Measurements from ENCODE around the gene HS6ST1.
"Not testable (repeated sequence)": the region's sequence is repeated elsewhere in the genome, so short reads cannot be mapped to it uniquely, and the experiment has no call there.

Gene HS6ST1

DNA sequence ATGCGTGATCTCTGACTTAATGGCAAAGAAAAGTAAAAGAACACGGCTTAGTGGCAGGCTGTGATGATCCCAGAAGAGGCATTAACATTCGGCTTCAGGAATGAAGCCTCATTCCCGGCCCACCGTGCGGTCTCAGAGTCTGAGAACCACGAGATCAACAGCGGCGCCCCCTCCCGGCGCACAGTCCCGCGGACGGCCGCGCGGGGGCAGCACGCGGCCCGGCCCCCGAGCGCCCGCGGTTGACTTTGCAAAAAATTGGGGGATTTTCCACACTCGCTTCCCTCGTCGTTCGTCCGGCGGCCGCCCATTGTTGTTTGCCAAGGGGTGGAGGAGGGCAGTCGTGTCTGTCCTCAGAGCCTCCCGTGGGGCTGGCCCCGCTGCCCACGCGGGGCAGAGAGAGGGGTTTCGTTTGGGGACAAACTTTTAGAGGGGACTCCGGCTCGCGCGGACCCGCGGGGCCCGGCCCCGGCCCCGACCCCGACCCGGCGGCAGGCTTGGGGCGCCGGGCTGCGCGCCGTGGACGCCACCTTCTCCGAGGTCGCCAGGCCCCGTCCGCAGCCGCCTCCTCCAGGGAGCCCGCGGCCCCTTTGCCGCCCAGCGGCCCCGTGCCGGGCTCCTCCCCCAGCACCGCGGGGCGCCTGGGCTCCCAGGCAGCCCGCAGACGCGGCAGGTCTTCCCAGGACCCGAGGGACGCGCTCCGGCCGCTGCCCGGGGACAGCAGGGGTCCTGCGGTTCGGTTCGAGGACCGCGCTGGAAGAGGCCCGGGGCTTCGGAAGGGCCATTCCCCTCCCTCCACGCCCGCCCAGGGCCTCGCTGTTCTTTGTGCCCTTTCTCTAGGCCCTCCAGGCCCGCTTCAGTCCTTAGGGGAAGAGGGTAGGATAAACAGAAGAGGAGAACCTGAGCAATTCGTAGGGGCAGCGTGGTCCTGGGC, 3.4 kb upstream of the HS6ST1 start:
- peak; percentile 88 for DNase-seq

DNA sequence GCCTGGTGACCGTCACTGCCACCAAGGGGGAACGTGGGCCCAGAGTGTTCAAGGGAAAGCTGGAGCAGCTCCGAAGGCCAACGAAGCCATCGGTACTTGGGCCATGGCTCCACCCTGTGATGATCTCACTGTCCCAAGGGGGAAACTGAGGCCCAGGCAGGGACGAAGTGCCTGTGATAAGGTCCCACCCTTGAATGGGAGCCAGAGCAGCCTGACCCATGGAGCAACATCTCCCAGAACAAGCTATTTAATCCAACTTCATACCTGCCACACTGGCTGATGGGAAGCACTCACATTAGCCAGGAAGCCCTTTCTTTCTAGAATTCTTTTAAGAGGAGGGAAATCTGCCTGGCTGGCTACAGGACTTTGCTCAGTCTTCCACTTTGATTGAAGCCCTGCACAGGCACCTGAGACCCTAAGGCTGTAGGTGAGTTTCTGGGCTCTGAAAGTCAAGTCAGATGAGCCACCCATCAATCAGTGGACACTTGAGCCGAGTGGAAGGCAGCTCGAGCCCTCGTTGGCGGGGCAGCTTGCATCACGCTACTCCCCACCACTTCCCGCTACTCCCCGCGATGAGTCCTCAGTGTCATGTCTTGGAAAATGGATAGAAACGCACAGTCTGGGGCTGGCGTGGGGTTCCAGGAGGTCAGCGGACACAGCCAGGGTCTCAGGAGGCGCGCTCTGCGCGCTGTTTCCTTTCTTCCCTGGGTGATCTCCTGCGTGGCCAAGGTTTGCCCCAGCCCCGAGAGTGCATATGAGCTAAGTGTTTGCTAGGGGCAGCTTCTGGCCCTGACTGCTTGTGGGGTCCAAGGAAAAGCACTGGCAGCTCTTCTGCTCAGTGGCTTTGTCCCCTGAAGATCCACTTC, 2.5 kb upstream of the HS6ST1 start:
- no peak for DNase-seq

DNA sequence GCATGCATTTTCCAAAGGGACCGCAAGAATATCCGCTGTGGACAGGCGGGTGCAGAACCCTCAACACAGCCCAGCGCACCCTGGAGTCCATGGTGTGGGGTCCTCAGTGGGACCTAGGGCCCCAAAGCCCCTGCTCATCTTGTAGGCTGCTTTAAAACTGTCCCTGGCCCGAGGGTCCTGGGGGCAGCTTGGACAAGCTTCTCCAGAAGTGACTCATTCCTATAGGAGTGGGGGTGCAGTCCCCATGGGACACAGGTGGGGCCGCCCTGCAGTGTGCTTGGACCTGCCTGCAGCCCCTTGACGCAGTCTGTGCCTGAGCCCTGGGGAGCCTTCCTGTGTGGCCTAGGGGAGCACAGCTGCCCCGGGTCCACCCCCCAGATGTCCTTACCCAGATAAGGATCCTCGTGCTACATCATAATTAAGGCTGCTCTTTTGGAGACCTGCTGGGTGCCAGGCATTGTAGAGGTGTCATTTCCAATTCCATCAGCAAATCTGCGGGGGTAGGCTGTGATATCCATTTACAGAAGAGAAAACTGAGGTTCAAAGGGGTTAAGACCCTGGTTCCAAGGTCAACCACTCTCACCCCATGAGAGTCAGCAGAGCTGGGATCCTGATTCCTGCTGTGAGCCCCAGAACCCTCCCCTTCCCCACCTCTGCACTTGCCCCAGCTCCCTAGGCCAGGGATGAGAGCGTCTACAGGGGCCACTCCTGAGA, 1.7 kb upstream of the HS6ST1 start:
- no peak for DNase-seq

DNA sequence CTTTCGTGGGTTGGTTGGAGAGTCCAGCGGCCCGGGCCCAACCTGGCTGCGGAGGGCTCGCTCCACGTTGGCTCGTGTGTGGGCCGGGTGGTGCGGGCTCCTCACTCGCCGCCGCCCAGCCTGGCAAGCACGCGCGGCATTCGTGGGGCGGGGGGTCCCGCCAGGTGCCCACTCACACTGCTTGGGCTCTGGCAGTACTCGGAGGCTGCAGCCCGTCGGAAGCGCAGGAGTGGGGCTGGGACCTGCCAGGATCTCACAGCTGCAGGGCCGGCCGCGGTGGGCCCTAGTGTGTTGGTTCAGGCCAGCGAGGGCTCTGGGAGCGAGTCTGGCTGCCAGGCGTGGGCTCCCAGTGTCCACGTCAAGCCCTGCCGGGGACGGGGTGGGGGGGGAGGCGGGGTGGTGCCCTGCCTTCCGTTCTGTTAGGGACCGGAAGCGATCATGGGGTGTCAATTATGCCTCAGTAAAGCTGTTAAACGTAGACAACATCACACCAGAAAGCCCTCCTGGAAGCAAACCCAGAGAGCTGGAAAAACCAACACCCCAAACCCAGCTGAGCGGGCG, 1.0 kb upstream of the HS6ST1 start:
- no peak for DNase-seq

DNA sequence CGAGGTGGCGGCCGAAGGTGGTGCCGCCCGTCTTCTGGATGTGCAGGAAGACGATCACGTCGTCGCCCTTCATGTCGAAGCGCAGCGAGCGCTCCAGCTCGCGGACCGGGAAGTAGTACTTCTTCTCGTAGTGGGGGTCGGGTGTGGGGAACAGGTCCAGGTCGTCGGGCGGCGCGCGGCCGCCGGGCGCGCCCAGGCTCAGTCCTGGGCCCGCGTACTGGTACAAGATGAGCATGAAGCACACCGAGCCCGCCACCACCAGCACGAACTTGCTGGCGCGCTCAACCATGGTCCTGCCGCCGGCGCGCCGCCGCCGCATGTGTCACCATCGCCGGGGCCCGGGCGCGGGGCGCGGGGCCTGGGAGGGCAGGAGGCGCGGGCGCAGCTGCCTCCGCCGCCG, 423 bp downstream of the HS6ST1 start:
- DNase-seq: peak; percentile 57

DNA sequence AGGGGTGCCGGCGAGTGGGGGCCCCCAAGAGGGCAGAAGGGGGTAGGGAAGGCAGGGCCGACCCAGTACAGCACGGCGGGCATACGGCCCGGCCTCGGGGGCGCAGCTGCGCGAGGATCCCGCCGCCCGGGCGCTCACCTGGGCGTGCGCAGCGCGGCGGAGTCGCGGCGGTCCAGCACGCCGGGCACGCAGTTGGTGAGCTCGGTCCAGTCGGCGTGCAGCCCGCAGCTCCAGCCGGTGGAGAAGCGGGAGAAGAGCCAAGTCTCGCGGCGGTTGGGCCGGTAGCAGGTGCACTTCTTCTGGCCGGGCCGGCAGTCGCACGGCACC, 806 bp downstream of the HS6ST1 start:
- DNase-seq: not testable (repeated sequence)

DNA sequence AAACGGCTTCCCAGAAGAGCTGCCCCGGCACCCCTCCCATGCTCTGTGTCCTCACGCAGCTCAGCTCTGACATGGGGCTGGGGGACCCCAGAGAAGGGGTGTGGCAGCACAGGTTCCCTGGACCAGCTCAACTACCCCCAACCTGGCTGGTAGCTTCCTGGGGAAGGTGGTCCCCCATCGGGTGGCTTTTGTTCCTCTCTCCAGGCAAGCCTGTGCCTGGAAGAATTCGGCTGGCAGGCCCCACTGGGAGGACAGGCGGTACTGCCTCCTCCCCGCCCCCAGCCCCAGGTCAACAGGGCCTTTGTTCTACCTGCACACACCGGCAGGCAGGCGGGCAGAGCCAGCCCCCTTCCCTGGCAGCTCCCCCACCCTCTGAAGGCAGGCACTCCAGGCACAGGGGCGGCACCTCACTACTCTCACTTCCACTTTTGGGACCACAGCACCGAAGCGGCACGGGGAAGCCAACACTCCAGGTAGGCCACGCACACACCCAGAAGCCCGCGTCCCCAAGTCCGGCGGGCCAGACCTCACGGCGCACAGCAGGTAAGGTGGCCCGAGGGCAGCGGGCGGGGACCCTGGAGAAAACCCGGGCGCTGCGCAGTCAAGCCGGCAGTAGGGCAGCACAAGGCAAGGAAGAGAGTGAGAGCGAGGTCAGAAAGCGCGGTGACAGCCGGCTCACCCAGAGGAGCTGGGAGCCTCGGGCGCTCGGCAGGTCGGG, 1.3 kb downstream of the HS6ST1 start:
- peak; percentile 35 for DNase-seq

DNA sequence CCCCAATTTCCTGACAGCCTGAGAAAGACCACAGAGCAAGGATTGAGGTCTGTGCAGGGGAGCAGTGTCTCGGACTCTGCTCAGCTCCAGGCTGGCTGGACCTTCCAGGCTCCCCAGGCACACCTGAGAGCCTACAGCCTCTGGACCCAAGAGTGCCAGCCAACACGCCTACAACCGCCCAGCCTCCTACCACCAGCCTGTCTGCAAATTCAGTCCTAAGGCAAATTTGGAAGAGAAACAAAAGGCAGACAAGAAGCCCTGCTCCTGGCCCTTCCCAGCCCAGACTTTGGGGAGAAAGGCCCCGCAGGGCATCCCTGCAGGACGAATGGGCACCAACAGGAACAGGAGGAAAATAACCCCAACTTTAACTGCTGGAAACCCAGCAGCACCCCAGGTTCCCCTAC, 1.9 kb downstream of the HS6ST1 start:
- peak; percentile 17 for DNase-seq

DNA sequence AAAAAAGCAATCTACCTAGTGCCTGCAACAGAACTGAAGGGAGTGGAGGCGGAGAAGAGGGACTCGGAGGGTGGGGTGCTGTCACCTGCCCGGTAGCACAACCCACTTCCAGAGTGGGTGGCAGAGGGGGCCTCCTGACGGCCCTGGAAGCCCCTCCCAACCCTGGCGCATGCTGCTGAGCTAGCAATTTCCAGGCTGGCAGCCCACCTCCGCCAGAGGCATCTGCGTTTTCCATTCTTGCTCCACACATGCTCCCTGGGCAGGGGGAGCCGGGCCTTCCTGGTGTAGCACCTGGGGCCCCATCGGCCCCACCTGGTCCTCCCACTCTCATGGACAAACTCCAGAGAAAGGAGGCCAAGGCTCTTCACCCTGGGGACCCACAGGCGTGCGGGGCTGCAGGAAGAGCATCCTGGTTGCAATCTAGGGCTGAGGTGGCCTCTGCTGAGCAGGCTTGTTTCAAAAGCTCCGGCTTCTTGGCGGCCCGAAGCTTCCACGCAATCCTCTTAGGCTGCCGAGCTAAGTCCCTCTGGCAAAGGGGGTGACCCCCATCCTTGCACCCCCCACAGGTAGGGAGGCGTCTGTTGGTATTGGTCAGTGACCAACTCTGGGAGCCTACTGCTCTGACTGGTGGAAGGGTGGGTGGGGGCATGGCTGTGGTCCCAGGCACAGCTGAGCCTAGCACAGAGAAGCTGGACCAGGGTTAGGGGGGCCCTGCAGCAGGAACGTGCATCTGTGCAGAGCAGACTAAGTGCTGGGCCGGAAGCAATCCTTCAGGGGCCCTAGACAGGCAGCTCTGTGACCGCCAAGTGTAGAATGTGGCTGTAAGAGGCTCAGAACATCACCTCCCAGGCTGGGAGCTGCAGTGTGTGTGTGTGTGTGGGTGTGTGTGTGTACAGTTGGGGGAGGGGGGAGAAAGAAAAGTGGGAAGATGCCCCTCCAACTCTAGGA, 2.6 kb downstream of the HS6ST1 start:
- DNase-seq: peak; percentile 16

DNA sequence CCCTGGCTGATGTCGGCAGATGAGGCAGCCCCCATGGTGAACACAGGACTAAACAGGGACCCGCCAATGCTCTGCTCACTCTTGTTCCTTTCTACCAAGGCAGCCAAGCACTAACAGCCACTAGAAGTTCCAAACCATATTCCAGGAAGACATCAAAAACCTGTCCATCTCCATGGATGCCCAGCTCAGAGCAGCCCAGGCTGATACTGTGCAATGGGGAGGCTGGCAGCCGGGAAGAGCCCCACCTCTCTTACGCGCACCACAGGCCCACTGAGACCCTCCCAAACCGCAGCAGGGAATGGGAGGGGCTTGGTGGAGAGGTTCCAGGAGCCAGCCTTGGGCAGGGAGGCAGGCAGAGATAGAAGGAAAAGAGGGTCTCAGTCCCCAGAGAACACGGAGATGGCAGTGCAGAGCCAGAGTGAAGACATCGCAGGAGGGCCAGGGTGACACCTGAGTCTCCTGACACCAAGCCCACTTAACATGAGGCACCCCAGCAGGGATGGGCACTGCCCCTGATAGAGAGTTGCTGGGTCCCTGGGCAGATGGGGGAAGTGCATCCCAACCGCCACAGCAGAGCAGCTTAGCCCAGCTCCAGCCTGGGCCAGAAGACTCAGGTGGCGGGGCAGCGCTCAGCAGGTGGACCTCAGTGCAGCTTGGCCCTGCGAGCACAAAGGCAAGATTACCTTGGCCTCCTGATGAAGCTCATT, 3.4 kb downstream of the HS6ST1 start:
- peak; percentile 16 for DNase-seq

DNA sequence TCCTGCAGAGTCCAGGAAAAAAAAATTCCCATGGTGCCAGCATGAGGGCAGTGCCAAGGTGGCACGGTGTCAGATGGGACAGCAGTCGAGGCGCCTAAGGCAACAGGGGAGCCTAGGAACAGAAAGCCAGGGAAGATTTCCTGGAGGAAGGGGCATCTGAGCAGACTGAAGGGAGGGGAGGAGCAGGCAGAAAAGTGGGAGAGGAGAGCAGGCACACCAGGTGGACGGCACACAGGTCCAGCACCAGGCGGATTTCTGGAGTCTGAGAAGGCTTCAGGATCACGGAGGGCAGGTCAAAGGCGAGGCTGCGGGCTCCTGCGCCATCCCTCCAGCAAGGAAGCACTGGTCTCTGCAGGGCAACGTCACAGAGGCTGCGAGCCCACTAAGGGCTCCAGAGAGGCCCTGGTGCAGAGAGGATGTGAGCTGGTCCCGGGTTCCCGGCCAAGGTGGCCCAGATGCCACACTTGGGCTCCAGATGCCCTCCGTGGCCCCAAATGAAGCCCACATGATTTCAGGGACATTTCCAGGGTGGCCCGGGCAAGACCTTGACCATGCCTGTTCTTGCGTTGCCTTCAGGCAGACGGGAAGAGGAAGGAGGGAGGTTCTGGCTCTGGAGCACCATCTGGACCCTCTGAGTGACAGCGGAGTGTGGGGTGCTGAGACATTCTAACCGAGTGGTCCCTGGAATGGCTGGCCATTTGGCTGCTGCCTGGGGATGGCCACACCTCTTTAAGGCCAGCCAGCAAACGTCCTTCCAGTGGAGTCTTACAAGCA, 4.1 kb downstream of the HS6ST1 start:
- DNase-seq: peak; percentile 11

DNA sequence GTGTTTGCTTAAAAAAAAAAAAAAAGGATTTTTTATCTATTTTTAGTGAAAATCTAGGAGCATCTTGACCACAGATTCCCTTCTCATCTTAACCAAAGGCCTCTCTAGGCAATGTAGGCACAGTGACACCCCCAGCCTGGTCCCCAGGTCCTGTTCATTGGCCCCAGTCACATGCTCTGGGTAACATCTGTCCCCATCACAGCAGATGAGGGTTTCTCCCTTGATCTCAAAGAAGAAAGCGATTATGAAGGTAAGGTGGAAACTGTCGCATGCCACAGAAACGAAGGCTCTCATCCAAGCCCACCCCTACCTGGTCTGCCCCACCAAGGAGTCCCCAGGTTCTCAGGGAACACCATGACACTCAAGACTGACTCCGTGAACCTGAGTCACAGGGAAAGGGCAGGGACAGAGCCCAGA, 4.7 kb downstream of the HS6ST1 start:
- DNase-seq: peak; percentile 12

DNA sequence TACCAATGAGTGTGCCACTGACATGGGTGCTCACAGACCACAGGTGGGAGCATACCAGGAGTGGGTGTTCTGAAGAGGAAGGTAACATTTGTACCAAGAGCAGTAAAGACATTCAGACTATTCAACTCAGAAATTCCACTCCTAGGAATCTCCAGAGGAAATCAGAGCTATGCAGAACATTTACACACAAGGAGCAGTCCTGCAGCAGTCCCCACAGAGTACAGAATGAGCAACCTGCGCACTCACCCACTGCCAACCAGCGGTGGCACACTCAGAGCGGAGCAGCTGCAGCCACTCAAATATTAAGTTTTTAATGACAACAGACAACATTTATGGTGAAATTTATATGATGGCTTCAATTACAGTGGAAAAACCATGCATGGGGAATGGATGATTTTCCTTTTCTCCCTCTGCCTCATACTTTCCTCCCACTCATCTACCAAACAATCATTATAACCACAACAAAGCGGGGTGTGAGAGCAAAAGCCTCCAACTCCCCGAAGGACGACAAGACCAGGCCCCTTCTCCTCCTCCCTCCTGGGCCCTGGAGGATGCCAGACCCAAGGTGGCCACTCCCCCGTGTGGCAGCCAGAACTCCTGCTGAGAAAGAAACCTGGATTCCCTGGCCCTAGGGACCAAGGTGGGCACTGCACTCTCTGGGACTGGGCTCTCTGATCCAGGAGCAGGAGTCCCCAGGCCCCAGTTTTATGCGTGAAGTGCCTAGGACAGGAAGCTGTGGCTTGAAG, 5.4 kb downstream of the HS6ST1 start:
- peak; percentile 12 for DNase-seq

DNA sequence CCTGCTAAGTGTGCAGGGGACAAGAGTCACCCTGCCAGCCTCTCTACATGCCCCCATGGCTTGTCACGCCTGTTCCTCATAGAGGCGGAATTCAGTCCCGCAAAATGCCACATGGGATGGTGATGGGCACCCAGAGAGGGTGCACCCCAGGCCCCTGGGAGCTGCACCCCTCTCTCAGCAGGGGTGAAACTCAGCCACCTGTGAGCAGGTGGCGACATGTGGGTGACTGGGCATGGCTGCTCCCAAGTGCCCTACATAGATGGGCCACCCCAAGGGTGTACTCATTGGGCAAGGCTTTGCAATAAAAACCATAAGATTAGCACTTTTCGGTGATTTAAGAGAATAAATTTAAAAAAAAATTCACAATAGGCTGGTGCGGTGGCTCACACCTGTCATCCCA, 6.3 kb downstream of the HS6ST1 start:
- no peak for DNase-seq

DNA sequence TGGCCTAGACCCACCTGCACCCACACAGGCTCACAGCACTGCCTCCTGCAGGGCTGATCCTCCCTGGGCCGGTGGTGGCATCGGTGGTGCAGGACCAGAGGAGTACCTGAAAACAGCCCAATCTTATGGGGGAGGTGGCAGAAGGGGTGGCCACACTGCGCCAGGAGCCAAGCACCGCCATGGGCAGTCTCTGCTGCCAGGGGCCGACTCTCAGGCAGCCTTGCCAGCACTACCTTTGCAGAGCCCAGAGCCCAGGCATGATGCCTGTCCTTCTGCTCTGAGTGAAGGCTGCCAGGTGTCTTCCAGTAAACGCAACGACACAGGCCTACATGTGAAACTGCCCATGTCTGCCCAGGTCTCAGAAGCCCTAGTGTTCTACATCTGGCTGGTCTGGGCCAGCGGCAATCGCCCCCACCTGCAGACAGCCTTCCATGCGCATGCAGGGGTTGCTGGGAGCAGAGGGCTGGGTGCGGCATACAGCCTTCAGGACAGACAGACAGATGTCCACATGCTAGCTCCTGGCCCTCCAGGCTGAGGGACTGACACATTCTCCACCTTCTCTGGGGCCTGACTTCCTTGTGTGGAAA, 6.8 kb downstream of the HS6ST1 start:
- DNase-seq: peak; percentile 12

DNA sequence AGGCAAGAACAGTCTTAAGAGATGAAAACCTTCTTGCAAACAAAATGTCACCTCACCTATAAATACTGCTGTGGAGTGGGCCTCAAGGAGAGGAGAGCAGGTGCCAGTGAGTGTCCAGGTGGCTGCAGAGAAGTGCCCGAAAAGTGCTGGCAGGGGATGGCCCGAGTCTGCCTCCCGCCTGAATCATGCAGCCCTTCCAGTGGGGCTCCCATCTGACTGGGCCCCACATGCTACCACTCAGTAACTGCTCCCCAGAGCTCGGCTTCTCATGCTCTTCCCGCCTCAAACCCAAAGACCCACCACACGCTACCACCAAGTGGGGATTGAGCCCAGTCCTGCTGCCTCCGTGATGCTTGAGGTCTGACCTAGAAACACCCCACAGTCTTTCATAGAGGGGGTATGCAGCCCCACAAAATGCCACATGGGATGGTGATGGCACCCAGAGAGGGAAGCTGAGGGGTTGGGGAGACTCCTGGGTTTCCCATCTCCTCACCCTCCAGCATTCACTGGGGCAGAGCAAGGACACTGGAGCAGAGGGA, 7.4 kb downstream of the HS6ST1 start:
- DNase-seq: no peak

DNA sequence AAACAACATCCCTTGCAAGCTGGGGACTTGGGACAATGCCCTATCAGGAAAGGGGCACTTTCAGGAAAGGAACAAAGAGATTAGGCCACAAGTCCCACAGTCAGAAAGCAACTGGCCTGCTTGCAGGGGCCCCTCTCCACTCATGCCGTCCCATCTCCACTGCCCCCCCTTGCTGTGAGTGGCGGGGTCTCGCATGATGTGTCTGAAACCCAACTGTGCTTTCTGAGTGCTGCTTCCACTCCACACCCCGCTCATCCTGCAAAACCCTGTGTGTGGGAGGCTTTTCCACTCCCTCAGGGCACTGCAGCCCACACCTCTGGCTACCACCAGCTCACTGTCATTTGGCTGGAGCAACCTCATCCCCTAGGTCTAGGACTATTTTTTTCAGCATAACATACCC, 7.9 kb downstream of the HS6ST1 start:
- peak; percentile 13 for DNase-seq

DNA sequence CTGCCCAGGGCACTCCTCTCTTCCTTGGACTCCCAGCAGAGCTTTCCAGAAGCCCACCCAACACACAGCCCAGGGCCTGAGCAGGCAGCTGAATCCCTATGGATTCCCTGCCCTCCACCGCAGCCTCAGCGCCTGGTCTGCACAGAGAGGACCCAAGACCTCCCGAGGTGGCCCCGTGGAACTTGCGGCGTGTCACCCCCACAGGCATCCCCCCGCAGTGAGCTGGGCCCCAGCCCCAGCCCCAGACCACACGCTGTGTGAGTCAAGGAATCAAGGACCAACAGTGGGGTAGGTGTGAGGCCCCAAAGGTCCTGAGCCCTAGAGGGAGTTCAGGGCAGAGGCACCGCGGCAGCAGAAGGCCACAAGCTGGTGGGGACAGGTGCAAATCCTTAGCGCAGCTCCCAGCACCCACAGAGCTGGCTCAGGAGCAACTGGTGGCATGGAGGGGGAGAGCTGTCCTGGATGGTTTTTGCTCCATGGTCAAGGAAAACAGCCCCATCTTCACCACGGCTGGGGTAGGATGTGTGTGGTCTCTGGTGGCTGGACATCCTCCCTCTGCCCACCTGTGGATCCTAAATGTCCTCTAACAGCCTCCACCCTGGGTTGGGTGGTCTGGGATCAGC, 8.5 kb downstream of the HS6ST1 start:
- DNase-seq: peak; percentile 13

Data from activated T-cell treated with anti-CD3 and anti-CD28 coated beads, Interleukin-2, amount 50 U/mL, for 1 hour (primary cell).